Naive thymus-derived CD4-positive, alpha-beta T cell (primary cell): ENCODE data around the gene MRGPRF. TPM values are rescaled to one million over a fixed set of nuclear protein-coding genes. Genes with fewer than 3 reads are reported as not detected.

Source experiments
- ATAC-seq: fragments of 150-1000 bp; cut with Tn5 transposase; 2 replicates; pipeline ENCODE4 v1.10.0; 2021; ENCODE audit warnings: mild to moderate bottlenecking, moderate library complexity
- CTCF ChIA-PET: fragments of 350-600 bp; sonication (Branson Sonifier 250); formaldehyde crosslinking; loops from one replicate; lab custom pipeline; 2021; ENCODE audit warnings: antibody characterized with exemption; lab: Charles Lee
- POLR2A ChIA-PET: fragments of 350-600 bp; sonication (Branson Sonifier 250); formaldehyde crosslinking; loops from one replicate; lab custom pipeline; 2021; ENCODE audit warnings: antibody characterized with exemption, inconsistent platforms; lab: Charles Lee
- DNase-seq, 9 donors: peaks; one replicate each; pipeline versions ENCODE4 v3.0.0 to v3.0.0-alpha.2; 2020 to 2022; ENCODE audit warnings: mixed read lengths in 1 of 9
- H3K27ac ChIP-seq: one replicate; pipeline ENCODE4 v1.7.0; 2013; ENCODE audit warnings: mild to moderate bottlenecking, low read depth, low read length, moderate library complexity
- H3K27me3 ChIP-seq, 2 donors: one replicate each; pipeline ENCODE4 v1.7.0; 2013; ENCODE audit warnings: low read length in 2 of 2, mild to moderate bottlenecking in 2 of 2, moderate library complexity in 2 of 2; ENCODE audit not compliant: control insufficient read depth in 2 of 2, insufficient read depth in 2 of 2
- H3K36me3 ChIP-seq, 3 experiments: 1 replicate in 2 of 3; 2 replicates in 1 of 3; pipeline ENCODE4 v1.7.0; 2013; ENCODE audit warnings: low read length in 3 of 3, mild to moderate bottlenecking in 3 of 3, moderate library complexity in 1 of 3; ENCODE audit not compliant: insufficient read depth in 3 of 3, control insufficient read depth in 2 of 3
- H3K4me1 ChIP-seq, 2 donors: one replicate each; pipeline ENCODE4 v1.7.0; 2013; ENCODE audit warnings: low read length in 2 of 2, mild to moderate bottlenecking in 2 of 2, moderate library complexity in 1 of 2; ENCODE audit not compliant: control insufficient read depth in 2 of 2, insufficient read depth in 2 of 2
- H3K4me3 ChIP-seq: 2 replicates; pipeline ENCODE4 v1.7.0; 2013; ENCODE audit warnings: mild to moderate bottlenecking, low read length
- H3K9me3 ChIP-seq, 3 experiments: 1 replicate in 2 of 3; 2 replicates in 1 of 3; pipeline ENCODE4 v1.7.0; 2013; ENCODE audit warnings: low read length in 3 of 3; ENCODE audit not compliant: control insufficient read depth in 2 of 3
- H3K27ac Mint-ChIP-seq, 9 donors: one replicate each; pipeline ENCODE4 v1.8.0; 2020 to 2022; ENCODE audit warnings: mixed read lengths in 9 of 9, mild to moderate bottlenecking in 8 of 9, moderate library complexity in 5 of 9, inconsistent platforms in 2 of 9
- H3K27me3 Mint-ChIP-seq, 5 donors: one replicate each; pipeline ENCODE4 v1.8.0; 2021 to 2022; ENCODE audit warnings: mixed read lengths in 5 of 5, mild to moderate bottlenecking in 1 of 5
- H3K36me3 Mint-ChIP-seq, 5 donors: one replicate each; pipeline ENCODE4 v1.8.0; 2020 to 2022; ENCODE audit warnings: mixed read lengths in 5 of 5, mild to moderate bottlenecking in 3 of 5, inconsistent platforms in 1 of 5
- H3K4me1 Mint-ChIP-seq, 7 donors: one replicate each; pipeline ENCODE4 v1.8.0; 2020 to 2022; ENCODE audit warnings: mixed read lengths in 7 of 7, mild to moderate bottlenecking in 3 of 7, inconsistent platforms in 1 of 7
- H3K4me3 Mint-ChIP-seq, 10 donors: one replicate each; pipeline ENCODE4 v1.8.0; 2020 to 2022; ENCODE audit warnings: mild to moderate bottlenecking in 10 of 10, mixed read lengths in 10 of 10, moderate library complexity in 6 of 10, inconsistent platforms in 2 of 10
- H3K9me3 Mint-ChIP-seq, 11 donors: one replicate each; pipeline ENCODE4 v1.8.0; 2020 to 2022; ENCODE audit warnings: mixed read lengths in 11 of 11, mild to moderate bottlenecking in 4 of 11, inconsistent platforms in 1 of 11, moderate library complexity in 1 of 11
- intact Hi-C, 2 donors: fragments of 100-400 bp; cut with micrococcal nuclease; formaldehyde crosslinking; loops; one replicate each; pipeline ENCODE4 v1.15.1; 2023
- polyA plus RNA-seq, 2 donors: library from polyadenylated mRNA; unstranded; fragments of 300-500 nt; fragmentation: Illumina TruSeq; gene quantifications; one replicate each; pipeline ENCODE4 v1.2.3, GENCODE V29; 2021
- total RNA-seq, 6 experiments: library from RNA in 5 of 6; stranded (reverse) in 5 of 6; gene quantifications; 1 replicate in 5 of 6; 2 replicates in 1 of 6; pipeline ENCODE4 v1.2.3 and lab custom pipeline; 2021 to 2026

The MRGPRF gene
- total and polyA plus RNA-seq, 7 experiments from 2014 or later: not detected

DNA sequence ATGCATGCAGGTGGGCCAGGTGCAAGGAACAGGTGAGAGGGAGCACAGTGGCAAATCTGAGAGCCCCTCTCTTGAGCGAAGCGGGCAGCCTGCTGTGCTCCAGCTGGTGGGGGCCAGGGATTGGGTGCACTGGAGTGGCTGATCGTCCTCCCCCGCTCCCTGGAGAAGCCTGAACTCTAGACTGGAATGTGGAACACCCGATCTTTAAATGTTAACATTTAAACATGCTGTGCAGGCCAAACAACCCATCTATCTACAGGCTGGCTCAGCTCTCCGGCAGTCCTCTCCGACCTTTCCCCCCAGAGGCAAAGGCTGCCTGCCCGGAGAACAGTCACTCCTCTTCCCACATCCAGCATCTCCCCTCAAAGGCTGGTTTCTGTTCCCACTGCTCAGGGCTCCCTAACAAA lies 5.1 kb downstream of the MRGPRF start:
- ChIA-PET CTCF (no interaction called here), POLR2A (no interaction called here)
- no peak overlapping the region for H3K4me3 ChIP-seq
- no peaks in the 10 kb centered on the region for H3K9me3 ChIP-seq
- H3K36me3 ChIP-seq: no peaks in the 10 kb centered on the region
- intact Hi-C loops: no loop called here
- no peaks in the 10 kb centered on the region for H3K4me1 ChIP-seq
- no peak for ATAC-seq
- peaks cover 0 to 8% of the 10 kb centered on the region in 2 donors for H3K27me3 ChIP-seq
- H3K9me3 Mint-ChIP-seq: no peaks in the 10 kb centered on the region
- H3K27me3 Mint-ChIP-seq: peaks cover 9 to 29% (median 18%) of the 10 kb centered on the region in 5 donors
- DNase-seq: no peak
- H3K36me3 Mint-ChIP-seq: no peaks in the 10 kb centered on the region
- H3K4me3 Mint-ChIP-seq: no peak overlapping the region
- no peak overlapping the region for H3K27ac Mint-ChIP-seq
- H3K27ac ChIP-seq: no peak overlapping the region
- peaks cover 0 to 11% (median 6%) of the 10 kb centered on the region in 7 donors for H3K4me1 Mint-ChIP-seq

- DNase-seq: no peak
- intact Hi-C loops: no loop called here
- H3K36me3 Mint-ChIP-seq: no peaks in the 10 kb centered on the region
- no peaks in the 10 kb centered on the region for H3K4me1 ChIP-seq
- no peak overlapping the region for H3K27ac Mint-ChIP-seq
- no peaks in the 10 kb centered on the region for H3K36me3 ChIP-seq
- peaks cover 0 to 4% of the 10 kb centered on the region in 2 donors for H3K27me3 ChIP-seq
- no peak overlapping the region for H3K4me3 ChIP-seq
- H3K4me1 Mint-ChIP-seq: peaks cover 0 to 8% (median 5%) of the 10 kb centered on the region in 7 donors
- no peak for ATAC-seq
- ChIA-PET POLR2A (no interaction called here), CTCF (no interaction called here)
- no peaks in the 10 kb centered on the region for H3K9me3 Mint-ChIP-seq
- no peaks in the 10 kb centered on the region for H3K9me3 ChIP-seq
- H3K27ac ChIP-seq: no peak overlapping the region
- H3K4me3 Mint-ChIP-seq: no peak overlapping the region
- H3K27me3 Mint-ChIP-seq: peaks cover 5 to 20% (median 8%) of the 10 kb centered on the region in 5 donors
These were observed 6.2 kb downstream of the MRGPRF start for GRCh38 chr11:69006816-69007215.

GRCh38 chr11:69005631-69006368 lies 7.2 kb downstream of the MRGPRF start:
- CTCF ChIA-PET: no interaction called here

DNA sequence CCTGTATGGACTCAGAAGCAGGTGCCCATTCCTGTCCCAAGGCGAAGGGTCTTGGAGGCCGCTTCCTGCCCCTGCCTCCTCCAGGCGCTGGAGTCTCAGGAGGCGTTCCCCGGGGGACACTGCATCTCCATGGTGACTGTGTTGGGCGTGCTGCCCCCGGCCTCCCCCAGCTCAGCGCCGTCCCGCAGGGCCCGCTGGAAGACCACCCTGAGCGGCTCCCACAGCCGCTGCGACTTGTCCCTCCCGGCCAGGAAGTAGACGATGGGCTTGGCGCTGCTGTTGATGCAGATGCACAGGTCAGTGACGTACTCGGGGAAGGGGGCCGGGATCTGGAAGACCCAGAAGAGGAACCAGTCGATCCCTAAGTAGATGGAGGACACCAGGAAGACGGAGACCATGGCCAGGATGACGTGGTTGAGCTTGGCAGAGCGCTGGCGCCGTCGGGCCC lies 7.8 kb downstream of the MRGPRF start:
- peak overlapping the region in 2 of 10 donors; percentile 9 to 48 for H3K4me3 Mint-ChIP-seq
- Histone ChIP-seq H3K4me1 (no peaks in the 10 kb centered on the region), H3K36me3 (no peaks in the 10 kb centered on the region), H3K9me3 (no peaks in the 10 kb centered on the region), H3K27me3 (peaks cover 0 to 4% of the 10 kb centered on the region in 2 donors), H3K27ac (no peak overlapping the region), H3K4me3 (no peak overlapping the region)
- DNase-seq: no peak
- intact Hi-C loops: no loop called here
- no peaks in the 10 kb centered on the region for H3K36me3 Mint-ChIP-seq
- H3K9me3 Mint-ChIP-seq: no peaks in the 10 kb centered on the region
- POLR2A ChIA-PET: no interaction called here
- CTCF ChIA-PET: no interaction called here
- H3K4me1 Mint-ChIP-seq: peaks cover 0 to 3% (median 0%) of the 10 kb centered on the region in 7 donors
- ATAC-seq: no peak
- peaks cover 0 to 14% (median 3%) of the 10 kb centered on the region in 5 donors for H3K27me3 Mint-ChIP-seq
- no peak overlapping the region for H3K27ac Mint-ChIP-seq

More at GRCh38 chr11:69005631-69006368, 7.2 kb downstream of the MRGPRF start:
- peak overlapping the region in 2 of 10 donors; percentile 9 to 48 for H3K4me3 Mint-ChIP-seq
- DNase-seq (no peak), ATAC-seq (no peak)
- no peaks in the 10 kb centered on the region for H3K36me3 Mint-ChIP-seq
- no peaks in the 10 kb centered on the region for H3K9me3 ChIP-seq
- H3K4me1 Mint-ChIP-seq: peaks cover 0 to 3% (median 0%) of the 10 kb centered on the region in 7 donors
- H3K4me1 ChIP-seq: no peaks in the 10 kb centered on the region
- H3K9me3 Mint-ChIP-seq: no peaks in the 10 kb centered on the region
- peaks cover 0 to 14% (median 3%) of the 10 kb centered on the region in 5 donors for H3K27me3 Mint-ChIP-seq
- peaks cover 0 to 4% of the 10 kb centered on the region in 2 donors for H3K27me3 ChIP-seq
- no peaks in the 10 kb centered on the region for H3K36me3 ChIP-seq
- POLR2A ChIA-PET: no interaction called here
- H3K27ac Mint-ChIP-seq: no peak overlapping the region
- no peak overlapping the region for H3K27ac ChIP-seq
- no peak overlapping the region for H3K4me3 ChIP-seq
- intact Hi-C loops: no loop called here

DNA sequence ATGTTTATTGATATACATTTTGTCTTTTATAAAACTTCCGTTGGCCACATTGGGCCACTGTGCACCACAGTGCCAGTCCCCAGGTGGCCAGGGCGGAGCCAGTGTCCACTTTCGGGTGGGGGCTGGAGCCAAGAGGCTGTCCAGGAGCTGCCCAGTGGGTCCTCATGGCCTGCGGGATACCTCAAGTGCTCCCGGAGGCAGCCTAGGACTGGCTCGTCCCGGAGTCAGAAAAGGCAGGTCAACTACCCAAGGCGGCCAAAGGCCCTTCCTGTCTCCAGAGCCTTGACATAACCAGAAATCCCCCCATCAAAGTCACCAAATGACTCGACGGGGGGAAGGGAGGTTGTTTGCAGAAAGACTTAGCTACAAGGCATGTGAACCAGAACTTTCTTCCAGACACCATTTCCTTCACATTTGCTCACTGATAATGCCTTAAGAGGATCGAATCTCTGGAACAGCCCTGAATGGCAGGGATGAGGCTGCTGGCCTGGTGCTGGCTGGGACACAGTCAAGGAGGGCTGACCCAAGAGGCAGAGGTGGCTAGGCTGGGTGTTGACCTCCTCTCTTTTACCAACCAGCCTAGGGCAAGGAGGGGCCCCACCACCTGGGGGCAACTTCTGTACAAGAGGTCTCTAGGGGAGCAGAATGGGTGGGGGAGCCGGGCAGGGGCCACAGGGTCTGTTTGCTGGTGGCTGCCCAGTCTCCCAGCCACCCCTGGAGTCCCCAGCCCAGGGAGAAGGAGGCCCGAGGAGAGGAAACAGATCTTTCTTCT lies 8.4 kb downstream of the MRGPRF start:
- ChIA-PET POLR2A (no interaction called here), CTCF (no interaction called here)
- H3K9me3 Mint-ChIP-seq: no peaks in the 10 kb centered on the region
- H3K36me3 ChIP-seq: no peaks in the 10 kb centered on the region
- H3K4me1 ChIP-seq: no peaks in the 10 kb centered on the region
- ATAC-seq (no peak), DNase-seq (no peak)
- H3K36me3 Mint-ChIP-seq: no peaks in the 10 kb centered on the region
- peaks cover 0 to 14% (median 0%) of the 10 kb centered on the region in 5 donors for H3K27me3 Mint-ChIP-seq
- peaks cover 0 to under 1% of the 10 kb centered on the region in 2 donors for H3K27me3 ChIP-seq
- H3K4me1 Mint-ChIP-seq: peaks cover 0 to under 1% (median 0%) of the 10 kb centered on the region in 7 donors
- intact Hi-C loops: no loop called here
- no peak overlapping the region for H3K4me3 Mint-ChIP-seq
- H3K27ac Mint-ChIP-seq: no peak overlapping the region
- no peak overlapping the region for H3K27ac ChIP-seq
- H3K4me3 ChIP-seq: no peak overlapping the region
- no peaks in the 10 kb centered on the region for H3K9me3 ChIP-seq

GRCh38 chr11:69003866-69004367 lies 9.1 kb downstream of the MRGPRF start:
- intact Hi-C loops: no loop called here
- Mint-ChIP-seq H3K36me3 (no peaks in the 10 kb centered on the region), H3K4me1 (peaks cover 0 to 7% (median 0%) of the 10 kb centered on the region in 7 donors), H3K27me3 (peaks cover 0 to 14% (median under 1%) of the 10 kb centered on the region in 5 donors), H3K9me3 (no peaks in the 10 kb centered on the region), H3K27ac (no peak overlapping the region), H3K4me3 (no peak overlapping the region)
- no peak overlapping the region for H3K27ac ChIP-seq
- no peak for DNase-seq
- no peak for ATAC-seq
- H3K27me3 ChIP-seq: no peaks in the 10 kb centered on the region
- H3K9me3 ChIP-seq: no peaks in the 10 kb centered on the region
- ChIA-PET POLR2A (no interaction called here), CTCF (no interaction called here)
- no peaks in the 10 kb centered on the region for H3K36me3 ChIP-seq
- no peak overlapping the region for H3K4me3 ChIP-seq
- H3K4me1 ChIP-seq: no peaks in the 10 kb centered on the region
